ENCODE data around the gene ADAMTS2. TPM values are rescaled to one million over a fixed set of nuclear protein-coding genes. Genes with fewer than 3 reads are reported as not detected.

The ADAMTS2 gene
- total RNA-seq, 1 experiment from 2014 or later, result 0.02 TPM

DNA sequence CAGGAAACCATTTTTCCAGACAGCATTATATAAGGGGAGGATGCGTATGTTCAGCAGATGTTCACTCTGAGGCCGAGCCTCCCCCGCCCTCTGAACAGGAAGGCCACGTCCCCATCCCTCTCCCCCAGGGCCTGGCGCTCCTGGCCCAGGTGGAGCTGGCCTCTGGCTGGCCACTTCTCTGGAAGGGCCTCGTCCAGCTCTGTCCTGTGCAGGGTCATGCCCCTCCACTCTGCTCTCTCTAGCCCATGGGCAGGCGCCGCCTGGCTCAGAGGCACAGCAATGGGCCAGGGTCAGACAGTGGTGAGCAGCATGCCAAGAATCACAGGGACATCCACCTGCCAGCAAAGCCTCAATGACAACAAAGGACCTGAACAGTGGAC is 34.2 kb downstream of the ADAMTS2 start:
- DNase-seq (ENCODE audit: low read depth), result no peak

DNA sequence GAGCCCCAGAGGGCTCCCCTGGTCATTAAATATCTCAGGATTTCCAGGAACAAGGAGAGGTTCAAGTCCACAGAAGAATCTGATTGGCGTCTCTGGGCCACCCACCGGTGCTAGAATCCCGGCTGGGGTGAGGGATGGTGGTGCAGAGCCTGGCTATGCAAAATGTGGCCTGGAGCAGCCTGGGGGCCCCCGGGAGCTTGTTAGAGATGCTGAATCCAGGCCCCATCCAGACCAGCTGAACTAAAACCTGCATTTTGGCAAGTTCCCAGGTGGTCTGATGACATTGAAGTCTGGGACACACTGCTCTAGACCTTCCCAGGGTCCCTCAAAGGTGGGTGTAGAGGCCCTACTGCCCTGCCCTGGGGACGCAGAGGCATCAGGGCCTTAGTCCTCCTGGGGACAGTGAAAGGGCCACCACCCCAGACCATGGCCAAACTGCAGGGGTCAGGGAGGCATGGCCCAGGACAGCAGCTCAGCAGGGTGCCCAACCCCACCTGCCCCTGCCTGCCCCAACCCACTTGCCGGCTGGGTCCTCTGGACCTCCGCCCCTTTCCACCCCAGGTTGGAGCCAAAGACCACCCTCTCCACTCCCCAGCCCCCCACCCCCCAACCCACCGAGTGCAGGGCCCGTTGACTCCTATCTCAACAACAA is 34.7 kb downstream of the ADAMTS2 start:
- DNase-seq (ENCODE audit: low read depth), result no peak

DNA sequence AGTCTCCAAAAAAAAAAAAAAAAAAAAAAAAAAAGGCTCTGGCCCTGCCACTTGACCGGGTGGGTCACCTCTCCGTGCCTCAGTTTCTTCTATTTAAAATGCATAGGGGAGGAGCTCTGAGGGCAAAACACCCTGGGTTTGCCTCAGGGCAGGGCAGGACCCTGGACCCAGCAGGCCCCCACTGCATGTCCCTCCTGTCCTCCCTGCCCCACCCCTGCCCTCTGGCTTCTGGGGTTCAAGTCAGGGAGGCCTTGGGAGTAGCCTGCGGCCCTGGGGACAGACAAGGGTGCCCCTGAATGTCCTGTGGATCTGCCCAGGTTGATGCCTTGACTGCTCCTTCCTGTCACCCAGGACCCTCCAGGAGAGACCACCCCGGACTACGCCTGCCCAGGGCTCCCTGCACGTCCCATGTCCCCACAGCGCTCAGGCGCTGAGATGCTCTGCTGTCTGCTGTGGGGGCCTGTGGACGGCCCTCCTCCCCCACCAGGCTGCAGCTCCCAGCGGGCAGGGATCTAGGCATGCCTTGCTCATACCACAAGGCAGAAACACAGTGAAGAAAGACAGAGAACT is 35.4 kb downstream of the ADAMTS2 start:
- no peak for DNase-seq (ENCODE audit: low read depth)

DNA sequence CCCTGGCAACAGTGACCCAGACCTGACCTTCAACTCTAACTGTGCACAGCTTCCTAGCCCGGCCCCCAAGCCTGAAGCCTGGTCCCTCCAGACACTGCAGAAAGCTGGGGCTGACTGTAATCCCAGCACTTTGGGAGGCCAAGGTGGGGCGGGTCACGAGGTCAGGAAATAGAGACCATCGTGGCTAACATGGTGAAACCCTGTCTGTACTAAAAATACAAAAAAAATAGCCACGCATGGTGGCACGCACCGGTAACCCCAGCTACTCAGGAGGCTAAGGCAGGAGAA is 35.9 kb downstream of the ADAMTS2 start:
- DNase-seq (ENCODE audit: low read depth), result no peak

DNA sequence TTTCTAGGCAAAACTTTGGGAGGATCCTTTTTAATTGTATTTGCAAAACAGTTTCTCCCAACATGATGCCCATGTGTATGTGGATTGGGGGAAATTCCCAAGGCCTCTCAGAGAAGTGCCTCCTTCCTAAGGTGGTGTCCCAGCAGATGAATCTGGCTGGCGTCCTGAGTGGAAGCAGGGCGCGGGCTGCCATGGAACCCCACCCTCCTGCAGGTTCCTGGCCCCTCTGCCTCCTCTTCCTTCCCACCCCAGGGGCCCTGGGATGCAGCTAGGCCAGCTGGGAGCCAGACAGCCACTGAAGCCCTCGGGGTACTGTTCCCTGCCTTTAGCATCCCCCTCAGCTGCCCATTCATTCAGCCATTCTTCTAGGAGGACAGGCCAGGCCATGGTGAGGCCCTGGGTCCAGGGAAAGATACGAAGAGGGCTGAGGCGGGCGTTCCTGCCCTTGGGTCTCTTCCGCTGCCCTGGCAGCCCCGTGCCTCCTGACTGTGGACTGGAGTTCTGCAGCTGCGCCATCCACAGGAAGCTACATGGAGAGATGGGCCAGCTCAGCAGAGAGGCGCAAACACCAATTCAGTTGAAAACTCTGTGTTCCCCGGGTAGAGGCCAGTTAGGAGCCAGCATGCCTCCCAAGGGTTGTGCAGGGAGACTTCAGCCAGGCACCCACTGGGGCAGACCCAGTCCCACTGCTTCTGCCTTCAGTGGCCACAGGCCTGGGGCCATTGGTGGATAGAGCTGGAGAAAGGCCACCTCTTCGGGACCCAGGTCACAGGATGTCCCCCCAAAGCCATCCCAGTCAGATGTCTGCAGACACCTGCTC is 36.5 kb downstream of the ADAMTS2 start:
- no peak for DNase-seq (ENCODE audit: low read depth)

DNA sequence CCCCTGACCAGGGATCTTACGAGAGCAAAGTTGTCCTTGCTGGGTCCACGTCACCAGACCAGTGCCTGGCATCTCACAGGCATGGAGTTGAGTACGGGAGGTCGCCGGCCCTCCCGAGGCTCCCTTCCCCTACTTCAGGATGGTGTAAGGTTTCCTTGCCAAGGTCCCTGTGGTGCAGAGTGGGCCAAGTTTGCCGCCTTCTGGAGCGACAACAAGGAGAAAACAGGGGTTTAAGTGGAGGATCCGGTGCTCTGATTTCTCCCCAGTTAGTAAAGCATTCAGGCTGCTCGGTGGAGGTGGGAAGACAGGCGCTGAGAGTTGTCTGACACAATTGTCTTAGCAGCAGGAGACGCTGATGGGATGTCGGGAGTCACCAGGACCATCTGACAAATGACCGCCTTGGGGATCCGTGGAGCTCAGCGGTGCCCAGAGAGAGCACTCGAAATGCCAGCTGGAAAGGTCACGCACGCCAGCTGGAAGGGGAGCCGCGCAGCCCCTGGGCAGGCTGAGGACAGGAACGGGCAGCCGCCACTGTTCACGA is 37.3 kb downstream of the ADAMTS2 start:
- DNase-seq (ENCODE audit: low read depth), result no peak

DNA sequence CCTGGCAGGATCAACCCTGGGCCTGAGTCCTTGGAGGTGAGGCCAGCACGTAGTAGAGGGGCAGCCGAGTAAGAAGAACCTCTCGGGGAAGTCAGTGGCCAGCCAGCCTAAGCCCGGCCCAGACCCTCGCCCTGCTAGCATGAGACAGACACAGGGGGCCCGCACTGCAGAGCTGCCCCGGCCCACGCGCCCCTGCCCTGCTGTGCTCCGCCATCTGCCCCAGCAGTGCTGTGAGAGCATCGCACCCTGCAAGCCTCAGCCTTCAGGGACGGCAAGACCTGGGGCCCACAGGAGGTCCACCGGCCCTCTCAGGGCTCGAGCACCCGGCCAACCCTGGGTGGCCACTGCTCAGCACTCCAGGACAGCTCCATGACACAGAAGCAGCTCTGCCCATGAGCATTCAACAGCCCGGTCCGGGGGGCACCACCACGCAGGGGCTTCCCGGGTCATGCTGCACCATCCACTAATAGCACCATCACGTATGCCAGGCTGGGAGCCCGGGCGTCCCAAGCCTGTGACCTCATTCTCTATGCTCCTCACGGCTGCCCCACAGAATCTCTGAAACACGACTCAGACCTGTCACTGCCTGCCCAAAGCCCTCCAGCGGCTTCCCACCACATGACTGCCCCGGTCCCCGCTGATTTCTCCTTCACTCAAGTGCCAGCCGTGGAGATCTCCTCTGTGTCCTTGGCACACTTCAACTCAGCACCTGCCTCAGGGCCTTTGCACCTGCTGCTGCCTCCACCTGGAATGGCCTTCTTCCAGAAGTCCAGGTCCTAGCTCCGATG is 38.1 kb downstream of the ADAMTS2 start:
- DNase-seq (ENCODE audit: low read depth), result no peak

DNA sequence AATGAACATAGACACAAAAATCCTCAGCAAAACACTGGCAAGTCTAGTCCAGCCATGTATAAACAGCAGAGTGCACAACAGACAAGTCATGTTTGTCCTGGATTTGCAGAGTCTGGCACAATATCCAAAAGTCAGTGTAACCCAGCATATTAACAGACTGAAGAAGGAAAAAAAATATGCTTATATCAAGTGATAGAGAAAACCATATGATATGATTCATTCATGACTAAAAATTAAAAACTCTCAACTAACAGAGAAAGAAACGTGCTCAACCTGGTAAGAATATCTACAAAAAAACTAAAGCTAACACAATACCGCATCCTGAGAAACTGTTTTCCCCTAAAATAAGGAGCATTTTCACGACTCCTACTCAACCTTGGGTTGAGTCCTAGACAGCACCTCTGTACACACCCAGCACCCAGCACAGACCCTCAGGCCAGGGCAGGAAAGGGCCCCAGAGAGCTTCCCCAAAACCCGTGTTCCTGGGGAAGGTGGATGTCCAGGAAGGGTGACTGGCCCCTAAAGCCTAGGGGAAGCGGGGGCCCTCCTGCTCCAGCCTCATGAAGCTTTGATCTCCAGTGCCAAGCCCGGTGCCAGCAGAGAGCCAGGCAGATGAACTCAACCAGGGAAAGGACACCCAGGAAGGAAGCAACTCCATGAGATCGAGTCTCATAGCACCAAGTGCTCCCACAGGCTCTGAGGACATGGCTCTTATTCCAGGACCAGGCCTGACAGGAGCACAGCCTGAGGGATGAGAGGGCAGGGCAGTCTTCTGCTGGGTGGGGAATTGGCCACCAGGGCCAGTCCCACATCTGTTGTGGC is 38.9 kb downstream of the ADAMTS2 start:
- no peak for DNase-seq (ENCODE audit: low read depth)

DNA sequence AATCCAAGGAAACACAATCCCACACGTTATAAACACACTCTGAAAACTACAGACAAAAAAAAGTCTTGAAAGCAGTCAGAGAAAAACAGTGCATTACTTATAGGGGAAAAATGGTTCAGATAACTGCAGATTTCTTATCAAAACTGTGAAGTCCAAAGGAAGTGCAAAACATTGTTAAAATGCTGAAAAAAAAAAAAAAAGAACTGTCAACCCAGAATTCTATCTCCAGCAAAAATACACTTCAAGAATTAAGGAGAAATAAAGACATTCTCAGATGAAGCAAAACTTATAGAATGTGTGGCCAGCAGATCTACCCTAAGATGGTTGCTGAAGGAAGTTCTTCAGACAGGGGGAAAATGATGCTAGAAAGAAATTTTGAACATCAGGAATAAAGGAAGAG is 40.4 kb downstream of the ADAMTS2 start:
- no peak for DNase-seq (ENCODE audit: low read depth)

DNA sequence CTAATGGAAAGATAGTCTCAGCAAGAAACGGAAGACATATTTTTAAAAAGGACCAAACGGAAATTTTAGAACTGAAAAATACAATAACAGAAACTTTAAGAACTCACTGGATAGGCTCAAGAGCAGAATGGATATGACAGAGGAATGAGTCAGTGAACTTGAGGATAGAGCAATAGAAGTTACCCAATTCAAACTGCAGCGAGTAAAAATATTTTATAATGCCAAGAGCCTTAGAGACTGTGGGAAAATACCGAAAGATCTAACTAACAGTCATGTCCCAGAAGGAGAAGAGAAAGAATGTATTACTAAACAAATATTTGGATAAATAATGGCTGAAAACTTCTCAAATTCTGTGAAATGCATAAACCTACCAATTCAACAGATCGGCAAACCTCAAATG is 40.8 kb downstream of the ADAMTS2 start:
- DNase-seq (ENCODE audit: low read depth), result peak; percentile 18

DNA sequence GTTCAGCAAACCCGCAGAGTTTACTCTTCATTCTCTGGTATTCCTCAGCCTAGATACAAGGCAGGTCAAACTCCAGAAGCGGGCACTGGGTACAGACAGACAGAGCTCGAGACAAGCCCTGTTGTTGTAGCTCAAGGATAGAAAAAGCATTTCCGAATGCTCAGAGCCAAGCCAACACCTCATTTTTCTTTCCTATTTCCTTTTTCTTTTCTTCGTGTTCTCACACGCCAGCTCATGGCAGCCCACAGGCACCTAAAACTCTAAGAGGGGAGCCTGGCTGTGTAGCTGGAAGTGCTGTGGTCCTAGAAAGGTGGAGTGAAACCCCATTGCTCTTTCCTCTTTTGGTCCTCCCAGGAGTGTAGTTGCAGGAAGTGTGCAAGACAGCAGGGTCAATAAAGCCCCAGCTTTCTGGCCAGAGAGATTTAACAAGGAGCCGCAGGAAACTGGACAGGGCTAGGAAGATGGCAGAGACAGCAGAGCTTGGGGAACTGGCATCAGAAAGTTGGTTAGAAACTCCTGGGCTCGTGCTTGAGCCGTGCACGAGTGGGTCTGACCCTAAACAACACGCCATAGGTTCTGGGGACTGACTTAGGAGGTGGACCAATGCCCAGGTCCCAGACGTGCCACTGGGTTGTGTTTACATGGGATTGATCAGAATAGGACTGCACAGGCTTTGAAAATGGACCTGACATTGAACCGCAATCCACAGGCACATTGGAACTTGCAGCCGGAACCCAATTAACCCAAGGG is 41.6 kb downstream of the ADAMTS2 start:
- DNase-seq (ENCODE audit: low read depth), result no peak

DNA sequence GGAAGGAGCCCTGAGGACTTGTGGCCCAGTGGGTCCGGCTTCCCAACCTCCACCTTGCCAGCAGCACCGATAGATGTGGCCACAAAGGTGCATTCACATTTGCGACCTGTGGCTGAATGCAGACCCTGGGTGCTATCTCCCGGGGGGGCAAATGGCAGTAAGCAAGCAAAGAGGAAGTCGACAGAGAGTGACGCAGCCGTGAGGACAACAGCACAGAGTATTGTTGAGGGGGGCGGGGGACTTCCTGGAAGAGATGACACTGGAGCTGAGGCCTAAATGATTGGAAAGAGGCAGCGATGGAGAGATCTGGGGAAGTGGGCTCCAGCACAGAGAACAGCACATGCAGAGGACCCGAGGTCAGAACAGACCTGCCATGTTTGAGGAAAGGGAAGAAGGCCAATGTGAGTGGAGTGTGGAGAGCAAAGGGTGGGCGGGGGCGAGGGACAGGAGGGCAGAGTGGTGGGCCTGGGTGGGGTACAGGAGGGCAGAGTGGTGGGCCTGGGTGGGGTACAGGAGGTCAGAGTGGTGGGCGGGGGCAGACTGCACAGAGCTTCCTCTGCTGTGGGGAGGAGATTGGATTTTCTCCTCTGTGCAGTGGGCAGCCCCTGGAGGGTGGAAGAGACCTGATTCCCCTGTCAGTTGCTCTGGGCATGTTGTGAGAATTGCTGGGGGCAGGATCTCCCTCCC is 42.6 kb downstream of the ADAMTS2 start:
- DNase-seq (ENCODE audit: low read depth), result no peak

DNA sequence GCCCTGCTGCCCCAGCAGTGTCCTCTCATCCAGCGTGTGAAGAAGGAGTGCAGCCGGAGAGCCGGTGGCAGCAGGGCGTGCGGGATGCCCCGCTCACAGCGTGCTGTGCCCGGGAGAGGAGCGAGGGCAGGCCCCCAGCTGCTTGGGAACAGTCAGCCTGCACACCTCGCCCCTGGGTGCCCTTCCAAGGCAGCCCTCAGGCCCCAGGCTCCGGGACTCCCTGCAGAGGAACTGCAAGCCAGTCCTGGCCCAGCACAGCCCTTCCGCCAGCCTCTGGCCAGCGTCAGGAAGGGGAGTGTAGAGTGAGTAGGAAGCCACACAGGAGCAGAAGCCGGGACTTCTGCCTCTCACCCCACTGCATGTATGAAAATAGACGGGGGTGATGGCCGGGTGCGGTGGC is 43.5 kb downstream of the ADAMTS2 start:
- DNase-seq (ENCODE audit: low read depth), result no peak

DNA sequence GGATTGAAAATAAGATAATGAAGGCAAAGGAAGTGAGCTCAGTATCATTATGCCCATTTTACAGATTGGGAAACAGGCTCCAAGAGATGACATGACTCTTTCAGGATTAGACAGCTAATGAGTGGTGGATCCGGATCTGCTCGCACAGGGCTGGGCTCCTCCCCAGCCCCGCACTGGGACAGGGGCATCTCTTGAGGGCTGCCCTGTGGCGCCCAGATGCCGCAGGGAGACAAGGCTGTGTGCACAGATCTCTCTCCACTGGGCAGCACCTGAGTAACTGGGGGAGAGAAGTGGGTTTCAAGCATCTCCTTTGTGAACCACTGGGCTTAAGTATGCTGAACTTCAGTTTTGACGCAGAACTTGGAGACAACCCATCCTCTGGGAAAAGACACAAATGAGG is 43.9 kb downstream of the ADAMTS2 start:
- DNase-seq (ENCODE audit: low read depth), result no peak

DNA sequence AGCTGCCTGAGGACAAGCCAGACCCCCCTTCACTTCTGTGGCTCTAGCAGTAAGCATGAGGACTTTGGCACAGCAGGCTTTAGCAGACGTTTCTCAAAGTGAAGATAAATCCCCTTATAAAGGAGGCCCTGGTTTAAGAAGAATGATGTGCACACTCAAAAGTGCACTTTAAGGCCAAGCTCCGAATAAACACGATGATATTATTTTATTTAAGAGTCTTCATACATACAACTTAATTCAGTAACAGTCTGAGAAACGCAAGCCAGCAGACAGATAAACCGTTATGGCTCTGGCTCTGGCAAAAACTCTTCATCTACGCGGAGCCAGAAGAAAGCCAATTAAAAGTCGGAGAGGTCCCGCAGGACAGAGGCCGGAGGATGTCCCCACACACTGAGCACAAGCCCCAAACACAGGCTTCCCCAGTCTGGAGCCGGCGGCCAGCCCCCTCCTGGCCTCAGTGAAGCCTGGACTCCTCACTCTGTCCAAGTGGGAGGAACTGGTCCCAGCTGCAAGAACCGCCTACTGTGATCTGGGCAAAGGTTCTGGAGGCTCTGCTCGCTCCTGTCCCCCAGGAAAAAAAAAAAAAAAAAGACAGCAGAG is 44.6 kb downstream of the ADAMTS2 start:
- no peak for DNase-seq (ENCODE audit: low read depth)

DNA sequence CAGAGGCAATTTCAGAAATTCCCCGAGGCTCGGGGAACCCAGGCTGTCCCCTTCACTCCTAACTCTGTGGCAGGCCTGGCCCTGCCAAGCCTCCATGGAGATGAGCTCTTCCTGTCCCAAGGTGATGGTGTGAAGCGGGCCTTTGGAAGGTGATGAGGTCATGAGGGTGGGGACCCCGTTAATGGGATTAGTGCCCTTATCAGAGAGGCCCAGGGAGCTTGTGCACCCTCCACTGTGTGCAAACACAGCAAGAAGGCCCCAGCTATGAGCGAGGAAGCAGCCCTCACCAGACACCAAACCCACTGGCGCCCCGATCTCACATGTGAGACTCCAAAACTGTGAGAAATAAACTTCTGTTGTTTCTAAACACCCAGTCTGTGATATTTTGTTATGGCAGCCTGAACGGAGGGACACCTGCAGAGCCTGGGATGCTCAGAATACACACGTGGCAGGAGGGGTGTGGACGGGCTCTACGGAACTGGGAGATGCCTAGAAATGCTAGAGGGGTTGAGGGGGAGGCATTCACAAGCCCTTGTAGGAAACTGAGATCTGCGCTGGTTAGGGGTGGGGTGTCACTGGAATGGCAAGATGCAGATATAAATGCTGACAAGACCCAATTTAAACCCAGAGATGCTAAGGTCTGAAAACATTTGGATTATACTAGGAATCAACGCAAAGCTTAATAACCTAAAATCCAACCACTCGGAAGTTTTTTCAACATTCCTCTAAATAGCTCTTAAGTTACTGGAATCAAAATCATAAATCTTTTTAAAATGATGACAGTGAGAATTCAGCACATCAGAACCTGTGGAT is 46.9 kb downstream of the ADAMTS2 start:
- no peak for DNase-seq (ENCODE audit: low read depth)

DNA sequence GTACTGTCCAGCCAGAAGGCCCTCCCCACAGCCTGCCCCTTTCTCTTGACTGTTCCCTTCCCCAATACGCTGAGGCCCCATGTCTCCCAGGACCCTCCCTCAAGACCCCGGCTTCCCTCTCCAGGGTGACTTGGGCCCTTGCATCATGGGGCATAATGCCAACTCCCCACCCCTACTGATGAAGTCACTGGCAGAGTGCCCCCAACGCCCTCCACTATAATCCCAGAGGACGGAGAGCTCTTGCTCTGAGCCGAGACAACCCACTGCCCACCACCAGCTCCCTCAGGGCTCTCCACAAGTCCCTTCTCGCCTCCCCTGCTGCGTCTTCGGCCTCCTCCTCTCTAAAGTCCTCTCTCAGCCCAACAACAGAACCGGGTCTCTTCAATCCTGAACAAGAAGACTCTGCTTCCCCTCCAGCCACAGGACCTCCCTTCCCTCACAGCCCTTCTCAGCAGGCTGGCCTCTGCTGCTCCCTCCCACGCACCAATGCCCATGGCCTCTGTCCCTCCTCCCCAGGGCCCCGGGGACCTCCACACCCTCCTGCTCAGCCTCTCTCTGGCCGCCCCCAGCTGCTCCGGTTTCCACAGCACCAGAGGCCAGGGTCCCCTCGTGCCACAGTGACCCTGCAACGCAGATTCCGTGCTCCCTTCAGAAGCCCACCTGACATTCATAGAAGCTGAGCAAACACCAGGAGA is 47.6 kb downstream of the ADAMTS2 start:
- DNase-seq (ENCODE audit: low read depth), result no peak

DNA sequence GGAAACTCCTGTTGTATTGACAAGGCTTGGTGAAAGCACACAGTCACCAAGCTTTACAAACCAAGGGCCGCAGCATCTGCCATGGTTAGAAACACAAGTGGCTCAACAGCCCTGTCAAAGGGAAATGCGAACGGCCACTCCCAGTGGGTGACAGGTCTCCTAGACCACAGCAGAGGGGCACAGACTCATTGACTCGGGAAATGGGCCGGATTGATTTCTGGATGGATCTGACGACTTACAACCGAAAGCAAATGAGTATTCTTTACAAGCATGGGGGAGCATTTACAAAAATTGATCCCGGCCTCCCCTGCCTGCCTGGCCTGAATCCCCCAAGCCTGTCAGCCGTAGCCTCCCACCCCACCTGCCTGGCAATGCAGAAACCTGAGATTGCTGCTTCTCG is 48.2 kb downstream of the ADAMTS2 start:
- DNase-seq (ENCODE audit: low read depth), result no peak

Data from M059J (cell line).